GM06990 (cell line): ENCODE results near the gene SYCP2.
"Not testable (repeated sequence)": the region's sequence is repeated elsewhere in the genome, so short reads cannot be mapped to it uniquely, and the experiment has no call there.

Experiments used
- DNase-seq: peaks from one replicate; pipeline ENCODE4 v3.0.0-alpha.2; 2011; ENCODE audit not compliant: insufficient read length; ENCODE audit errors: extremely low read depth
- H3K27me3 ChIP-seq: replicated peaks from 2 replicates; pipeline ENCODE4 v1.6.0; 2011; ENCODE audit warnings: low read length; ENCODE audit not compliant: control insufficient read depth, insufficient read depth
- H3K36me3 ChIP-seq: 2 replicates; pipeline ENCODE4 v1.5.1; 2011; ENCODE audit warnings: low read length; ENCODE audit not compliant: control insufficient read depth, insufficient read depth
- H3K4me3 ChIP-seq: replicated peaks from 2 replicates; pipeline ENCODE4 v1.5.1; 2011; ENCODE audit warnings: low read depth, mild to moderate bottlenecking, control low read depth, low read length
- CTCF ChIP-seq: IDR thresholded peaks from 2 replicates; pipeline ENCODE4 v1.5.1; 2011; ENCODE audit warnings: low read length, control low read depth, mild to moderate bottlenecking, inconsistent platforms; ENCODE audit not compliant: insufficient read depth, poor library complexity, severe bottlenecking

Gene SYCP2

GRCh38 chr20:59891581-59891980 is 41.9 kb downstream of the SYCP2 start:
- Histone ChIP-seq H3K4me3 (no peak overlapping the region), H3K27me3 (no peaks in the 10 kb centered on the region), H3K36me3 (no peaks in the 10 kb centered on the region)
- no peak for DNase-seq
- TF ChIP-seq CTCF, result no peak

- H3K4me3 ChIP-seq, H3K36me3 ChIP-seq, DNase-seq, H3K27me3 ChIP-seq: not testable (repeated sequence)
Observed at GRCh38 chr20:59890035-59890434, 43.4 kb downstream of the SYCP2 start.

GRCh38 chr20:59888050-59888449 is 45.4 kb downstream of the SYCP2 start:
- TF ChIP-seq CTCF, result no peak
- Histone ChIP-seq H3K4me3 (no peak overlapping the region), H3K27me3 (no peaks in the 10 kb centered on the region), H3K36me3 (no peaks in the 10 kb centered on the region)
- no peak for DNase-seq

GRCh38 chr20:59884494-59884893 is 48.9 kb downstream of the SYCP2 start:
- H3K4me3 ChIP-seq, result no peak overlapping the region
- H3K36me3 ChIP-seq, result no peaks in the 10 kb centered on the region
- TF ChIP-seq CTCF, result no peak
- DNase-seq, result no peak
- no peaks in the 10 kb centered on the region for H3K27me3 ChIP-seq

GRCh38 chr20:59880198-59880597 is 53.2 kb downstream of the SYCP2 start:
- no peaks in the 10 kb centered on the region for H3K36me3 ChIP-seq
- DNase-seq, result no peak
- H3K27me3 ChIP-seq, result no peaks in the 10 kb centered on the region

GRCh38 chr20:59873409-59873808 is 60.0 kb downstream of the SYCP2 start:
- TF ChIP-seq CTCF, result no peak

More at GRCh38 chr20:59880198-59880597, 53.2 kb downstream of the SYCP2 start:
- H3K4me3 ChIP-seq, result no peak overlapping the region
- TF ChIP-seq CTCF, result no peak

More at GRCh38 chr20:59873409-59873808, 60.0 kb downstream of the SYCP2 start:
- no peak for DNase-seq
- Histone ChIP-seq H3K27me3 (no peaks in the 10 kb centered on the region), H3K36me3 (no peaks in the 10 kb centered on the region), H3K4me3 (no peak overlapping the region)
